Mammary epithelial cell (primary cell): Measurements from ENCODE around the gene TSC1.
"Not testable (repeated sequence)": the region's sequence is repeated elsewhere in the genome, so short reads cannot be mapped to it uniquely, and the experiment has no call there.

Experiments
- CTCF ChIP-seq, 2 donors: IDR thresholded peaks in 1 of 2; conservative IDR thresholded peaks in 1 of 2; 2 replicates each; pipeline ENCODE4 v1.5.1; 2011 to 2012; ENCODE audit warnings: inconsistent platforms in 2 of 2, low read length in 2 of 2, mild to moderate bottlenecking in 2 of 2, control low read depth in 1 of 2, low read depth in 1 of 2; ENCODE audit not compliant: insufficient read depth in 1 of 2; ENCODE audit errors: extremely low read depth in 1 of 2
- EZH2 ChIP-seq: IDR thresholded peaks from 2 replicates; pipeline ENCODE4 v1.6.1; 2012; ENCODE audit warnings: low read length, inconsistent platforms, borderline replicate concordance

DNA sequence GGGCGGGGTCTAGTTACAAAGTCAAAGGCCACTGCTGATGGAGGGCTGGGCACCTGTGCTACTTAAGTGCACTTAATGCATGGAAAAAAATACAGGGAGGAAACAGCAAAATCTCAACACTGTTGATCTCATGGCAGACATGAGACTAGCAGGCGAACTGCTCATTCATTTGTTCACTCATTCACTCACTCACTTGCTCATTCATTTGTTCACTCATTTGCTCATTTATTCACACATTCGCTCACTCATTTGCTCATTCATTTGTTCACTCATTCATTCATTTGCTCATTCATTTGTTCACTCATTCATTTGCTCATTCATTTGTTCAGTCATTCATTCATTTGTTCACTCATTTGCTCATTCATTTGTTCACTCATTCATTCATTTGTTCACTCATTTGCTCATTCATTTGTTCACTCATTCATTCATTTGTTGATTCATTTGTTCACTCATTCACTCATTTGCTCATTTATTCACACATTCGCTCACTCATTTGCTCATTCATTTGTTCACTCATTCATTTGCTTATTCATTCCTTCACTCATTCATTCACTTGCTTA is 45.7 kb upstream of the TSC1 start:
- TF ChIP-seq CTCF (conservative IDR thresholded peaks at IDR 0.05 in 1 of 2, IDR thresholded peaks at IDR 0.05 in 1 of 2; ENCODE audit: extremely low read depth in 1 of 2, insufficient read depth in 1 of 2, low read depth in 1 of 2, low read length in 2 of 2); EZH2: not testable (repeated sequence)
